Measurements from ENCODE around the gene SENP6. TPM values are rescaled to one million over a fixed set of nuclear protein-coding genes. Genes with fewer than 3 reads are reported as not detected.
"Not testable (repeated sequence)": the region's sequence is repeated elsewhere in the genome, so short reads cannot be mapped to it uniquely, and the experiment has no call there.

SENP6 gene
- total RNA-seq, 1 donor from 2014 or later, result 100 TPM

DNA sequence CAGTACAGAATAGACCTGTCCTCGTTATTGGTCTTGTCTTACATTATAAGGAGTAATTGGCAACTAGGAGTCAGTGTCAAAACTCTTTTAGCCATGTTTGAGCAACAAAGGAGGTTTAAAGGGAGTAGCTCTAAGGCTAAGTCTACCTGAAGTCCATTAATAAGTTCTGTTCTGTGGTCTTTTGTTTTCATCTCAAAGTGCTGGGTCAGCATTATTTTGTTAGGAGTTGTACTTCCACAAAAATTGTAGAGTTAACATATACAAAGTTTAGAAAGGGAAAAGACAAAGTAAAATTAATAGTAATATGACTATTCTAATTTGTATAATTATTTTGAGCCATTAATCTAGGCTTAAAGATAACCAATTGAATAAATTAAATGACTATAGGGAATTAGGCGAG is 12.7 kb upstream of the SENP6 start:
- no peaks in the 10 kb centered on the region for H3K4me1 ChIP-seq (ENCODE audit: insufficient read depth, low read length)
- no peak overlapping the region for H3K9ac ChIP-seq (ENCODE audit: low read length)
- FAIRE-seq, result no peak
- H3K79me2 ChIP-seq (ENCODE audit: insufficient read depth, low read length), result no peaks in the 10 kb centered on the region
- Mint-ChIP-seq H3K36me3 (ENCODE audit: low read depth, unreplicated experiment) (peaks cover 3% of the 10 kb centered on the region), H3K9me3 (ENCODE audit: unreplicated experiment) (peaks cover 5% of the 10 kb centered on the region), H3K27me3 (ENCODE audit: low read depth, unreplicated experiment) (no peaks in the 10 kb centered on the region), H3K4me1 (ENCODE audit: low read depth, unreplicated experiment) (no peaks in the 10 kb centered on the region), H3K27ac (ENCODE audit: unreplicated experiment) (no peak overlapping the region), H3K4me3 (ENCODE audit: unreplicated experiment) (no peak overlapping the region)
- H3K9me3 ChIP-seq (ENCODE audit: insufficient read depth, low read depth, low read length), result no peaks in the 10 kb centered on the region
- TF ChIP-seq, protein P1, sequence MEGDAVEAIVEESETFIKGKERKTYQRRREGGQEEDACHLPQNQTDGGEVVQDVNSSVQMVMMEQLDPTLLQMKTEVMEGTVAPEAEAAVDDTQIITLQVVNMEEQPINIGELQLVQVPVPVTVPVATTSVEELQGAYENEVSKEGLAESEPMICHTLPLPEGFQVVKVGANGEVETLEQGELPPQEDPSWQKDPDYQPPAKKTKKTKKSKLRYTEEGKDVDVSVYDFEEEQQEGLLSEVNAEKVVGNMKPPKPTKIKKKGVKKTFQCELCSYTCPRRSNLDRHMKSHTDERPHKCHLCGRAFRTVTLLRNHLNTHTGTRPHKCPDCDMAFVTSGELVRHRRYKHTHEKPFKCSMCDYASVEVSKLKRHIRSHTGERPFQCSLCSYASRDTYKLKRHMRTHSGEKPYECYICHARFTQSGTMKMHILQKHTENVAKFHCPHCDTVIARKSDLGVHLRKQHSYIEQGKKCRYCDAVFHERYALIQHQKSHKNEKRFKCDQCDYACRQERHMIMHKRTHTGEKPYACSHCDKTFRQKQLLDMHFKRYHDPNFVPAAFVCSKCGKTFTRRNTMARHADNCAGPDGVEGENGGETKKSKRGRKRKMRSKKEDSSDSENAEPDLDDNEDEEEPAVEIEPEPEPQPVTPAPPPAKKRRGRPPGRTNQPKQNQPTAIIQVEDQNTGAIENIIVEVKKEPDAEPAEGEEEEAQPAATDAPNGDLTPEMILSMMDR (IDR thresholded peaks at IDR 0.05; ENCODE audit: insufficient read depth, low read depth, low read length), result no peak
- H3K36me3 ChIP-seq (ENCODE audit: insufficient read depth, low read length), result no peaks in the 10 kb centered on the region
- no peak overlapping the region for H3K4me3 ChIP-seq (ENCODE audit: insufficient read depth, low read depth, low read length)
- H3K4me2 ChIP-seq (ENCODE audit: low read length), result no peak overlapping the region
- H4K20me1 ChIP-seq (ENCODE audit: insufficient read depth, low read length), result no peaks in the 10 kb centered on the region
- DNase-seq (ENCODE audit: low read depth), result no peak
- no peak overlapping the region for H3K27ac ChIP-seq (ENCODE audit: low read depth, low read length)
- H2AFZ ChIP-seq (ENCODE audit: low read depth, low read length), result no peak overlapping the region
- no peaks in the 10 kb centered on the region for H3K27me3 ChIP-seq (ENCODE audit: insufficient read depth, low read length)

GRCh38 chr6:75590370-75590769 is 11.3 kb upstream of the SENP6 start:
- Histone ChIP-seq H3K9ac (ENCODE audit: low read length) (no peak overlapping the region), H3K27me3 (ENCODE audit: insufficient read depth, low read length) (no peaks in the 10 kb centered on the region), H3K4me3 (ENCODE audit: insufficient read depth, low read depth, low read length) (no peak overlapping the region), H3K9me3 (ENCODE audit: insufficient read depth, low read depth, low read length) (no peaks in the 10 kb centered on the region), H3K36me3 (ENCODE audit: insufficient read depth, low read length) (no peaks in the 10 kb centered on the region), H3K4me2 (ENCODE audit: low read length) (no peak overlapping the region), H2AFZ (ENCODE audit: low read depth, low read length) (no peak overlapping the region), H3K4me1 (ENCODE audit: insufficient read depth, low read length) (no peaks in the 10 kb centered on the region), H3K79me2 (ENCODE audit: insufficient read depth, low read length) (no peaks in the 10 kb centered on the region), H3K27ac (ENCODE audit: low read depth, low read length) (no peak overlapping the region), H4K20me1 (ENCODE audit: insufficient read depth, low read length) (no peaks in the 10 kb centered on the region)
- Mint-ChIP-seq H3K9me3 (ENCODE audit: unreplicated experiment) (no peaks in the 10 kb centered on the region), H3K27ac (ENCODE audit: unreplicated experiment) (no peak overlapping the region), H3K27me3 (ENCODE audit: low read depth, unreplicated experiment) (no peaks in the 10 kb centered on the region), H3K4me1 (ENCODE audit: low read depth, unreplicated experiment) (no peaks in the 10 kb centered on the region), H3K36me3 (ENCODE audit: low read depth, unreplicated experiment) (no peaks in the 10 kb centered on the region), H3K4me3 (ENCODE audit: unreplicated experiment) (no peak overlapping the region)
- DNase-seq (ENCODE audit: low read depth), result no peak
- TF ChIP-seq, protein P1 (IDR thresholded peaks at IDR 0.05; ENCODE audit: insufficient read depth, low read depth, low read length), result no peak
- no peak for FAIRE-seq

DNA sequence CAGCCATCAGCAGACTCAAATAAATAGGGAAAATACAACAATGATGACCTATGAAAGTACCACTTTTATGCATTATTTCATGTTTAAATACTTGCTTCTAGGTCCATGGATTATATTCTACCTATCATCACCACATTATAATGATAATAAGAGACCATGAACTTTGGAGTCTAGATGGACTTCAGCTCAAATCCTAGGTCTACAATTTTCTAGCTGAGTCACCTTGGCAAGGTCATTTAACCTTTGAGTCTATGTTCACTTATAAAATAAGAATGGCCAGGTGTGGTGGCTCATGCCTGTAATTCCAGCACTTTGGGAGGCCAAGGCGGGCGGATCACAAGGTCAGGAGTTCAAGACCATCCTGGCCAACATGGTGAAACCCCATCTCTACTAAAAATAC is 5.3 kb upstream of the SENP6 start:
- FAIRE-seq; DNase-seq (ENCODE audit: low read depth); H3K4me3 Mint-ChIP-seq (ENCODE audit: unreplicated experiment); H3K4me2 ChIP-seq (ENCODE audit: low read length); H3K27me3 Mint-ChIP-seq (ENCODE audit: low read depth, unreplicated experiment); H3K36me3 ChIP-seq (ENCODE audit: insufficient read depth, low read length); H2AFZ ChIP-seq (ENCODE audit: low read depth, low read length); H3K4me3 ChIP-seq (ENCODE audit: insufficient read depth, low read depth, low read length); H3K27ac ChIP-seq (ENCODE audit: low read depth, low read length); H3K9ac ChIP-seq (ENCODE audit: low read length); H3K9me3 Mint-ChIP-seq (ENCODE audit: unreplicated experiment); H3K27me3 ChIP-seq (ENCODE audit: insufficient read depth, low read length); H3K4me1 ChIP-seq (ENCODE audit: insufficient read depth, low read length); H3K4me1 Mint-ChIP-seq (ENCODE audit: low read depth, unreplicated experiment); H3K9me3 ChIP-seq (ENCODE audit: insufficient read depth, low read depth, low read length); H4K20me1 ChIP-seq (ENCODE audit: insufficient read depth, low read length); H3K27ac Mint-ChIP-seq (ENCODE audit: unreplicated experiment); H3K79me2 ChIP-seq (ENCODE audit: insufficient read depth, low read length); H3K36me3 Mint-ChIP-seq (ENCODE audit: low read depth, unreplicated experiment): not testable (repeated sequence)

Data from astrocyte (in vitro differentiated cells and primary cell).